HEK293 (cell line): ENCODE data around the gene MT1HL1.

ENCODE experiments used
- CTCF ChIA-PET: fragments of 350-600 bp; formaldehyde crosslinking; extraction: SDS; loops from one replicate; lab custom pipeline; 2021; ENCODE audit warnings: antibody characterized with exemption; lab: Yijun Ruan, JAX
- POLR2A ChIA-PET: fragments of 300-600 bp; formaldehyde crosslinking; extraction: SDS; loops from one replicate; lab custom pipeline; 2020; ENCODE audit warnings: antibody characterized with exemption, inconsistent platforms; lab: Yijun Ruan, JAX
- H3K27ac ChIP-seq: fragments of 200-500 bp; sonication (Bioruptor generic); 2 replicates; pipeline ENCODE4 v1.5.1; 2014; ENCODE audit warnings: low read depth, low read length, control low read depth, inconsistent platforms; ENCODE audit errors: extremely low read depth
- H3K36me3 ChIP-seq, 2 experiments: fragments of 200-500 bp in 1 of 2; sonication (Bioruptor generic) in 1 of 2; 1 replicate in 1 of 2; 2 replicates in 1 of 2; pipeline ENCODE4 v1.5.1; 2014 to 2017; ENCODE audit warnings: inconsistent platforms in 2 of 2, low read length in 2 of 2; ENCODE audit not compliant: control insufficient read depth in 2 of 2, insufficient read depth in 1 of 2
- H3K4me1 ChIP-seq: fragments of 200-500 bp; sonication (Bioruptor generic); 2 replicates; pipeline ENCODE4 v1.5.1; 2014; ENCODE audit warnings: mild to moderate bottlenecking, low read length, inconsistent platforms; ENCODE audit not compliant: control insufficient read depth, insufficient read depth
- H3K4me3 ChIP-seq: 2 replicates; pipeline ENCODE4 v1.5.1; 2011; ENCODE audit warnings: low read depth, mild to moderate bottlenecking, control low read depth, low read length, moderate library complexity
- H3K9me3 ChIP-seq: fragments of 200-500 bp; sonication (Bioruptor generic); 2 replicates; pipeline ENCODE4 v1.5.1; 2014; ENCODE audit warnings: low read depth, low read length, inconsistent platforms; ENCODE audit not compliant: control insufficient read depth, insufficient read depth
- AEBP2 ChIP-seq: fragments of 450-650 bp; formaldehyde crosslinking; IDR thresholded peaks from 2 replicates; pipeline ENCODE4 v1.5.1; 2016; ENCODE audit warnings: missing biosample characterization, missing genetic modification characterization, borderline replicate concordance
- EGR2 ChIP-seq: fragments of 450-650 bp; formaldehyde crosslinking; IDR thresholded peaks from 2 replicates; pipeline ENCODE4 v1.5.1; 2016; ENCODE audit warnings: low read depth, missing biosample characterization, missing genetic modification characterization
- ELK4 ChIP-seq: IDR thresholded peaks from 2 replicates; pipeline ENCODE4 v1.6.1; 2011; ENCODE audit warnings: mild to moderate bottlenecking, low read depth, low read length, borderline replicate concordance
- HIC1 ChIP-seq: fragments of 450-650 bp; formaldehyde crosslinking; IDR thresholded peaks from 2 replicates; pipeline ENCODE4 v1.5.1; 2016; ENCODE audit warnings: missing biosample characterization, missing genetic modification characterization
- KLF7 ChIP-seq: fragments of 450-650 bp; formaldehyde crosslinking; IDR thresholded peaks from 2 replicates; pipeline ENCODE4 v1.5.1; 2016; ENCODE audit warnings: missing biosample characterization, missing genetic modification characterization, borderline replicate concordance
- OSR2 ChIP-seq: fragments of 450-650 bp; formaldehyde crosslinking; IDR thresholded peaks from 2 replicates; pipeline ENCODE4 v1.5.1; 2016; ENCODE audit warnings: missing biosample characterization, missing genetic modification characterization
- OVOL3 ChIP-seq: fragments of 450-650 bp; formaldehyde crosslinking; IDR thresholded peaks from 2 replicates; pipeline ENCODE4 v1.5.1; 2016; ENCODE audit warnings: missing biosample characterization, missing genetic modification characterization
- TCF7L2 ChIP-seq: IDR thresholded peaks from 2 replicates; pipeline ENCODE4 v1.6.1; 2011; ENCODE audit warnings: low read depth, mild to moderate bottlenecking, inconsistent platforms, low read length, moderate library complexity, borderline replicate concordance
- ZBTB6 ChIP-seq: fragments of 450-650 bp; formaldehyde crosslinking; IDR thresholded peaks from 2 replicates; pipeline ENCODE4 v1.5.1; 2017; ENCODE audit warnings: missing biosample characterization, missing genetic modification characterization
- ZFP37 ChIP-seq: fragments of 450-650 bp; formaldehyde crosslinking; IDR thresholded peaks from 2 replicates; pipeline ENCODE4 v1.5.1; 2016; ENCODE audit warnings: missing biosample characterization, missing genetic modification characterization
- ZNF335 ChIP-seq: fragments of 450-650 bp; formaldehyde crosslinking; conservative IDR thresholded peaks from 2 replicates; pipeline ENCODE4 v1.5.1; 2016; ENCODE audit warnings: missing biosample characterization, missing genetic modification characterization
- ZNF350 ChIP-seq: fragments of 450-650 bp; formaldehyde crosslinking; IDR thresholded peaks from 2 replicates; pipeline ENCODE4 v1.5.0; 2017; ENCODE audit warnings: missing biosample characterization, mild to moderate bottlenecking, missing genetic modification characterization
- ZNF391 ChIP-seq: fragments of 450-650 bp; formaldehyde crosslinking; IDR thresholded peaks from 2 replicates; pipeline ENCODE4 v1.5.1; 2016; ENCODE audit warnings: low read depth, missing biosample characterization, missing genetic modification characterization, borderline replicate concordance
- ZNF473 ChIP-seq: fragments of 450-650 bp; formaldehyde crosslinking; IDR thresholded peaks from 2 replicates; pipeline ENCODE4 v1.5.1; 2017; ENCODE audit warnings: missing biosample characterization, missing genetic modification characterization
- ZNF514 ChIP-seq: fragments of 450-650 bp; formaldehyde crosslinking; IDR thresholded peaks from 2 replicates; pipeline ENCODE4 v1.5.1; 2016; ENCODE audit warnings: missing biosample characterization, missing genetic modification characterization
- ZNF544 ChIP-seq: fragments of 450-650 bp; formaldehyde crosslinking; IDR thresholded peaks from 2 replicates; pipeline ENCODE4 v1.5.0; 2017; ENCODE audit warnings: missing biosample characterization, missing genetic modification characterization
- ZNF549 ChIP-seq: fragments of 450-650 bp; IDR thresholded peaks from 2 replicates; pipeline ENCODE4 v1.5.1; 2018; ENCODE audit warnings: missing biosample characterization, missing genetic modification characterization, mild to moderate bottlenecking, inconsistent platforms, moderate library complexity
- ZNF658 ChIP-seq: fragments of 450-650 bp; formaldehyde crosslinking; IDR thresholded peaks from 2 replicates; pipeline ENCODE4; 2016; ENCODE audit warnings: missing biosample characterization, missing genetic modification characterization
- ZNF692 ChIP-seq: fragments of 450-650 bp; formaldehyde crosslinking; IDR thresholded peaks from 2 replicates; pipeline ENCODE4 v1.5.1; 2016; ENCODE audit warnings: missing biosample characterization, missing genetic modification characterization

Gene MT1HL1

GRCh38 chr1:237031480-237031879 is 27.2 kb upstream of the MT1HL1 start (continued):
- TF ChIP-seq AEBP2 (tag by site-specific recombination) (no peak), ZNF391 (tag by site-specific recombination) (no peak), ZNF350 (no peak)

GRCh38 chr1:237029850-237030535 is 25.8 kb upstream of the MT1HL1 start:
- H3K36me3 ChIP-seq, result no peaks in the 10 kb centered on the region
- no peak overlapping the region for H3K4me3 ChIP-seq
- ChIA-PET POLR2A (interaction anchor here (0.7 kb wide), 1 partner anchor 12 kb away, joined by 3 read pairs; the partner anchor contains the start of gene RYR2), CTCF (interaction anchor here (1.0 kb wide), 1 partner anchor 13 kb away, joined by 4 read pairs; no protein-coding TSS in a partner anchor)
- TF ChIP-seq ZFP37 (tag by site-specific recombination) (no peak), EGR2 (tag by site-specific recombination) (0 out of 2 replicates have a peak, but pooled peaks have one; percentile 10)
- no peaks in the 10 kb centered on the region for H3K9me3 ChIP-seq
- H3K27ac ChIP-seq, result no peak overlapping the region
- peaks cover 10% of the 10 kb centered on the region; the same call in 1 of the 2 replicates for H3K4me1 ChIP-seq

GRCh38 chr1:237029240-237029639 is 25.0 kb upstream of the MT1HL1 start:
- Histone ChIP-seq H3K9me3 (no peaks in the 10 kb centered on the region), H3K4me3 (no peak overlapping the region), H3K36me3 (no peaks in the 10 kb centered on the region), H3K4me1 (peaks cover 10% of the 10 kb centered on the region; the same call in 1 of the 2 replicates), H3K27ac (no peak overlapping the region)
- CTCF ChIA-PET, result no interaction called here
- POLR2A ChIA-PET, result no interaction called here
- TF ChIP-seq ZNF514 (no peak), HIC1 (no peak), ZNF473 (tag by site-specific recombination) (no peak), ZNF692 (no peak), TCF7L2 (no peak), ZBTB6 (tag by site-specific recombination) (no peak), ZNF658 (no peak), ZNF549 (tag by site-specific recombination) (no peak), OSR2 (tag by site-specific recombination) (no peak), OVOL3 (tag by site-specific recombination) (no peak), KLF7 (tag by site-specific recombination) (no peak), ZNF544 (tag by site-specific recombination) (no peak), ZNF335 (tag by site-specific recombination) (no peak), ELK4 (no peak)
